Transverse colon (tissue), 4 donors: ENCODE measurements around the gene CEP89.
"Not testable (repeated sequence)": the region's sequence is repeated elsewhere in the genome, so short reads cannot be mapped to it uniquely, and the experiment has no call there.

Experiments
- EP300 ChIP-seq: sonication (generic); formaldehyde crosslinking; IDR thresholded peaks from one replicate; pipeline ENCODE4 v1.6.1; 2017; ENCODE audit warnings: antibody characterized with exemption, low read depth
- POLR2A ChIP-seq: fragments of 450-650 bp; IDR thresholded peaks from one replicate; pipeline ENCODE4 v1.6.1; 2016; ENCODE audit warnings: antibody characterized with exemption, mild to moderate bottlenecking, moderate library complexity
- POLR2AphosphoS5 ChIP-seq, 3 donors: sonication (generic); formaldehyde crosslinking; IDR thresholded peaks; one replicate each; pipeline ENCODE4 v1.6.1; 2016; ENCODE audit warnings: antibody characterized with exemption in 3 of 3
- TF ChIP-seq, protein P1 (sequence below), 5 experiments: fragments of 200-600 bp in 3 of 5; fragments of 450-650 bp in 2 of 5; sonication (generic) in 3 of 5; IDR thresholded peaks; 1 replicate in 2 of 5; 2 replicates in 3 of 5; pipeline ENCODE4 v1.5.1; 2016 to 2017; ENCODE audit warnings: antibody characterized with exemption in 5 of 5, inconsistent platforms in 3 of 5, mild to moderate bottlenecking in 2 of 5, moderate library complexity in 1 of 5

DNA sequence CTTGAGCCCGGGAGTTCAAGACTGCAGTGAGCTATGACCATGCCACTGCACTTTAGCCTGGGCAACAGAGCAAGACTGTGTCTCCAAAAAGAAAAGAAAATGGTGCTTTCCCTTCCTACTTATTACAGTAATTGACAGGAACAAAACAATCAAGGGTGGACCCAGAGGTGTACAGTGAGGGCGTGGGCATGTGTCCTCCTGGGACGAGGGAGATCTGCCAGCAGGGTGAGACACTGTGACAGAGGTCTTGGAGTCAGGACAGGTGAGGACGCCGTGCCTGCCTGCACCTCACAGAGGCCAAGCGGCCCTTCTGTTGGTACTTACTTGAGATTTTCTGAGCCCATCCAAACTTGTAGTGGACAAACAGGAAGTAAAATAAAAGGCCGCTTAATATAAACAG, 138.9 kb downstream of the CEP89 start:
- TF ChIP-seq, protein P1, sequence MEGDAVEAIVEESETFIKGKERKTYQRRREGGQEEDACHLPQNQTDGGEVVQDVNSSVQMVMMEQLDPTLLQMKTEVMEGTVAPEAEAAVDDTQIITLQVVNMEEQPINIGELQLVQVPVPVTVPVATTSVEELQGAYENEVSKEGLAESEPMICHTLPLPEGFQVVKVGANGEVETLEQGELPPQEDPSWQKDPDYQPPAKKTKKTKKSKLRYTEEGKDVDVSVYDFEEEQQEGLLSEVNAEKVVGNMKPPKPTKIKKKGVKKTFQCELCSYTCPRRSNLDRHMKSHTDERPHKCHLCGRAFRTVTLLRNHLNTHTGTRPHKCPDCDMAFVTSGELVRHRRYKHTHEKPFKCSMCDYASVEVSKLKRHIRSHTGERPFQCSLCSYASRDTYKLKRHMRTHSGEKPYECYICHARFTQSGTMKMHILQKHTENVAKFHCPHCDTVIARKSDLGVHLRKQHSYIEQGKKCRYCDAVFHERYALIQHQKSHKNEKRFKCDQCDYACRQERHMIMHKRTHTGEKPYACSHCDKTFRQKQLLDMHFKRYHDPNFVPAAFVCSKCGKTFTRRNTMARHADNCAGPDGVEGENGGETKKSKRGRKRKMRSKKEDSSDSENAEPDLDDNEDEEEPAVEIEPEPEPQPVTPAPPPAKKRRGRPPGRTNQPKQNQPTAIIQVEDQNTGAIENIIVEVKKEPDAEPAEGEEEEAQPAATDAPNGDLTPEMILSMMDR (IDR thresholded peaks at IDR 0.05), result not testable (repeated sequence)
- not testable (repeated sequence) for TF ChIP-seq POLR2A; POLR2AphosphoS5 (IDR thresholded peaks at IDR 0.05); EP300
